GM19372 (cell line): ENCODE data around the gene CACHD1.
"Not testable (repeated sequence)": the region's sequence is repeated elsewhere in the genome, so short reads cannot be mapped to it uniquely, and the experiment has no call there.

Experiments used
- ATAC-seq: cut with Tn5 transposase; IDR thresholded peaks from one replicate; pipeline ENCODE4 v1.9.1; 2021; ENCODE audit warnings: mild to moderate bottlenecking, low read depth, moderate library complexity; ENCODE audit not compliant: unreplicated experiment

Gene CACHD1

DNA sequence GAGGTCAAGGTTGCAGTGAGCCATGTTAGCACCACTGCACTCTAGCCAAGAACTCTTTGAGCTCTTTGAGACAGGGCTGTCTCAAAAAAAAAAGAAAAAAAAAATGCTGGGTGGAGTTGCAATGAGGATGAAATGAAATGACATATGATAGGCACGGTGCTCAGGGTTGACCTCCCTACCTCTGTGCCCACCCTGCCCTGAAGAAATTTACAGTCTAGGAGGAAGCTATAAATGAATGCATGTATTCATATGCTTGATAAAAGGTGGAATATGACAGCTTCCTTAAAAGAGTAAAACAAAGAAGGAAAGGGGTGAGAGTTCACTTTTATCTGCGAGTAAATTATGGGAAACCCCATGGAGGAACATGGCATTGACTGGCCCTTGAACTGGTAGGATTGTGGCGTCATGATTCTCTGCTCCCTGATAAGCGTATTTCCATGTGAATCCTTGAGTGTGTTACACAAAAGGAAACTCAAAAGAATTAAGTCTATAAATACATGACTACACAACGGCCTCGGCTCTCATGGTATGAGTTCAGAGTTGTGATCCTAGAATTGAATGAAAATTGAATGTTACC lies 215.9 kb downstream of the CACHD1 start:
- no peak for ATAC-seq

DNA sequence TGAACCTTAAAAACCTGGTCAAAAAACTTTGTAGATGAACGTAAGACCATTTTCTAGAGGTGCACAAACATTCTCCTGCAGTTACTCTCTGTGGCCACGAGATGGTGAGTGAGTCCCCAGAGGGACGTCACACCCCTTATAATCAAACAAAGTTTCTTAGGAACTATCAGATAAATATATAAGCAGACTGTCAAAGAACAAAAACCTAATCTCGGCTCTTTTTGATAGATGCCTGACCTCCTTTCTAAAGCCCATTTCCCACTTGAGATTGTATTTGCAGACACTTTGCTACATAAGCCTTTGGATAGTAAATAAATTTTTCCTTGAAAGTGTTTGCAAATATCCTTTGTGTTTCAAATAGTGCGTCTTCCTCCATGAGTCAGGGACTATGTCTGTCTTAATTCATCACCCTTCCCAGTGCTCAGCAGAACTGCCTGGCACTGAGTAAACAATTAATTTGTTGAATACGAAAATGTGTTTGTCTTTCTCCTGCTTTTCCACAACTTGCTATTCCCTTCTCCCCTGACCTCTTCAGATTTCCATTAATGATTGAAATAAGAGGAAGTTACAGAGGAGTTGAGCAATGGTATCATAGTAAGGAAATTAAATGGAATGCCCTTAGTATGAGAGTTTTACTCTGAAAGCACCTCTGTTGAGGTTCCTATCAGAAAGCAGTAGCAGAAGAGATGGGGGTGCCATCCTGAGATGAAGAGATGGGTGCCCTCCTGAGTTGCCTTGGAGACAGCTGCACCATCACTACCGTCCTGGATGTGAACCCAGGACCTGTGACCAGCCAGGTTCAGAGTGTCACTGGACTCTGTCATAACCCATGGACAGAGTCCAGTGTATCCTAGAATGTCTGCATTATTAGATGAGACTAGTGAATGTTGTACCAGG lies 217.1 kb downstream of the CACHD1 start:
- ATAC-seq = peak; percentile 77

DNA sequence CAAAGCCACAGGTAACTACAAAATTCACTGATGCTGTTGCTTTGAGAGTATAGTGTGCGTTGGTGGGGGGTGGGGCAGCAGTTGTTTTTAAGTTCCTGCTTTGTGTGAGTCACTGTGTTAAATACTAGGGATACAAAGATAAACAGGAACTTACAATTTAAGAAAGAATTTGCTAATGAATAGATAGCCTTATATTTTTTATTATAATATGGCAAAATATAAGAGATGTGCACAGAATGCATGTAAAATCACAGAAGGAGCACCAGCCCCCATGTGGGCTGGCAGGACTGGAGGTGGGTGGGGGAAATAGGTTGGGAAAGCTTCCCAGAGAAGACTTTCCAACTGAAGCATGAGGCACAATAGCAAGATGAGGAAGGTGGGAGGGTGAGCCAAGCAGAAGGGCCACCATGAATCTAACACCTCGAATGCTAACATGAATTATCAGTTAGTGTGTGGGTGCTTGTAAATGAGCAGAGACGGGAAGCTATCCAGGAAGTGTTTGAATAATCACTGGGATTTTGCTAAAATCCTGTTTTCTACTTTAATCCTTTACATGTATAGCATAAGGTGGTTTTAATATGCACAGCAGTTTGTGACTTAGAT lies 217.9 kb downstream of the CACHD1 start:
- ATAC-seq = no peak

DNA sequence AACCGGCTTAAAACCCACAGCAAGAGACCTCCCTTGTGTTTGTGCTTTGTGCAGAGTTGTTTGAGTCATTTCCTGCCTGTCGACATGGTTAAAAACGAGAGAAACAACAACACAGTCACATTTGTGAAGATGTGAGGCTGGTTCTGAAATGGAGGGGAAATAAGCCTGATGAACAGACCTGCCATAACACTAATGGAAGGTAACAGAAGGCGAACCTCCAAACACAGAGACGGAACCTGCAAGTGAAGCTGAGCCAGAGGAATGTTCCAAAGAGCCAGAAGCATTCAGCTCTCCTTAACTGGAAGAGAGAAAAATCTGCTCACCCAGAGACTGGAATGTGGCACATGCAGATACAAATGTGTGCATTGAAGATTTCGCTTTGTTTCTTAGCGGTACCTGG lies 221.7 kb downstream of the CACHD1 start:
- no peak for ATAC-seq

DNA sequence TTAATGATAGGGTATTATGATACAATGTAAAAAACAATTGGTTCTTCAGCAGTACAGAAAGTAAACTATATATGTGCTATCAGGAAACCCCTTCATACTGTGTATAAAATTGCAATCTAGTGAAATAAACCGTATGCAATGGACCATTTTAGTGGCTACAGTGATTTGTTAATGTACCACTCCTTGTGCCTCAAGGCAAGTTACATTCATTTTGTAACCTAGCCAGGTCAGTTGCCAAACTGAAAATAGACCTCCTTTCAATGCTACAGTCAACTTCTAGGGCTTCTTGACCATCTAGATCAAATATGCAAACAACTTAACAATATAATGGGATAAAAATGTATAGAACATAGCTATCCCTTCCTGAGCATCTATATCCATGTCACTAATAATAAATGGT lies 223.0 kb downstream of the CACHD1 start:
- no peak for ATAC-seq

DNA sequence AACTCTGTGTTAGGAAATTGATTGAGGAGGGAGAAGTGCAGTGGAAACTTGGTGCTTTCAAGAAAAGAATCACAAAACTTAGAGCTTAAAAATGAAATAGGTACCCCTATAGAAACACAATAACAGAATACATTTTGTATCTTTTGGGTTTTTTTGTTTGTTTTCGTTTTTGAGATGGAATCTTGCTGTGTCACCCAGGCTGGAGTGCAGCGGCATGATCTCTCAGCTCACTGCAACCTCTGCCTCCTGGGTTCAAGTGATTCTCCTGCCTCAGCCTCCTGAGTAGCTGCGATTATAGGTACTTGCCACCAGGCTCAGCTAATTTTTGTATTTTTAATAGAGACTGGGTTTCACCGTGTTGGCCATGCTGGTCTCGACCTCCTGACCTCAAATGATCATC lies 223.5 kb downstream of the CACHD1 start:
- no peak for ATAC-seq

DNA sequence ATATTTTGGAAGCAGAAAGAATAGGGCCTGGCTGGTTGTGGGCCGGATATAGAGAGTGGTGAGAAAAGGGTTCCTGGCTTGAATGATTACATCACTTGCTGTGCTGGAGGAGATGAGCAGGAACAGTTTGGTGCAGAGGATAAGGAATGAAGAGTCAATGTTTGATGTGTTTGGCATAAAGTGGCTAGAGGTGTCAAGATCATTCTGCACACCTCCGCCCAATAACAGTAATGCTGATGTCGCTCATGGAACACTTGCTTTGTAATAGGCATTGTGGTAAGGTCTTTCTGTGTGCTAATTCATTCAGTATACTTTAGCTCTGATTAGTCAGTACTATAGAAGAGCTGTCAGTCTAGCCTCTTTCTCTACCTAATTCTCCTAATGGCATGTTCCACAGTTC lies 226.9 kb downstream of the CACHD1 start:
- ATAC-seq = no peak

DNA sequence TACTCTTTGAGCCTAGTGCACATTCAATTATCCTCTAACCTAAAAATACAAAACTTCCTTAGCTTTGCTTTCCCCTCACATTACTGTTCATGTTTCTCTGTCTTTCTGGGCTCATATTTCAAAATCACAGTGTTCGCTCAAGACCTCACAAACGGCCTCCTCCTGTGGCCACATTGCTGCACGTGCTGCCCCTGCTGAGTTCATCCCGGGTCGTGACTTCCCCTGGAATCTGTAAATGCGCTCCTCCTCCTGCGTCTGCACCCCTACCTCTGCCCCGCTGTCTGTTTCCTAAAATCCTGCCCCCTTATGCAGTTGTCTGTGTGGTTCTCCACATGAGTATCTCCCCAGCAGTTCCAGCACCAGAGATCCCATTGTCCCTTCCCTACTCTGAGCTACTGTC lies 229.4 kb downstream of the CACHD1 start:
- ATAC-seq = no peak

DNA sequence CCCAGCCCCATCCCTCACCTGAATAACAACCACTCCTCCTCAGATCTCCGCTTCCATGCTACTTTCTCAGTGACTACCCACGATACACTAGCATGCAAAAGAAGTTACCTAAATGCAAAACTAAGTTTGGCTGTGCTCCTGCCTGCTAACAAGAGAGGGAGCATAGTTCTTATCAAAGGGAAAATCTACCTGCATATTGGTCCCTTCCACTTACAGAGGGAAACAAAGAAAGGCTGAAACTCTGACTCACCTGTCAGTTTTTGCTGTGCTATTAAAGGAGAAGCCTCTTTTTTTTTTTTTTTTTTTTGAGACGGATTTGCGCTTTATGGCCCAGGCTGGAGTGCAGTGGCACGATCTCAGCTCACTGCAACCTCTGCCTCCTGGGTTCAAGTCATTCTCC lies 231.1 kb downstream of the CACHD1 start:
- ATAC-seq = no peak

DNA sequence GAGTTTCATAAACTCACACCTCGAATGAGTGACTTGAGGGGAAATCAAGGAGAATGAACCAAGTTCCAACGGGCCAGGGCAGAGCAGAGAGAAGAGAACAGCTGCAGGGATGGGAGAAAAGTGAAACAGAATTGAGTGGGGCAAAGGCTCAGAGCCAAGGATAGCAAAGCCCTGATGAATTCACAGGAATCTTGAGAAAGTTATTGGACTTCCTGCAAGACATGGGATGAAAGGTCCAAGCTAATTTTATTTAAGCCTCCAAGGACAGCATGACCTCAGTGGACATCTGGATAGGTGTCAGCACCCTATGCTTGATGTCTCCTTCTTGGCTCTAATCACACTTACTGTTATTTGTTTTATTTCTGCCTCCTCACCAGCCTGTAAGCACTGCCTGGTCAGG lies 232.0 kb downstream of the CACHD1 start:
- ATAC-seq = no peak

DNA sequence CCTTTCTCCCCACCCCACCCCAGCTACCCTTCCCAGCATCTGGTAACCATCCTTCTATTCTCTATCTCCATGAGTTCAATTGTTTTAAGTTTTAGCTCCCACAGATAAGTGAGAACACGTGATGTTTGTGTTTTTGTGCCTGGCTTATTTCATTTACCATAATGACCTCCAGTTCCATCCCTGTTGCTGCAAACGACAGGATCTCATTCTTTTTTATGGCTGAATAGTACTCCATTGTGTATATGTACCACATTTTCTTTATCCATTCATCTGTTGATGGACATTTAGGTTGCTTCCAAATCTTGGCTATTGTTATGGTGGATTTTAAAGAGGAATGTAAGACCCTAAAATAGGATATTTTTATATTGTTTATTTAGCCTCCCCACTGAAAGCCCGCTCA lies 232.7 kb downstream of the CACHD1 start:
- not testable (repeated sequence) for ATAC-seq

DNA sequence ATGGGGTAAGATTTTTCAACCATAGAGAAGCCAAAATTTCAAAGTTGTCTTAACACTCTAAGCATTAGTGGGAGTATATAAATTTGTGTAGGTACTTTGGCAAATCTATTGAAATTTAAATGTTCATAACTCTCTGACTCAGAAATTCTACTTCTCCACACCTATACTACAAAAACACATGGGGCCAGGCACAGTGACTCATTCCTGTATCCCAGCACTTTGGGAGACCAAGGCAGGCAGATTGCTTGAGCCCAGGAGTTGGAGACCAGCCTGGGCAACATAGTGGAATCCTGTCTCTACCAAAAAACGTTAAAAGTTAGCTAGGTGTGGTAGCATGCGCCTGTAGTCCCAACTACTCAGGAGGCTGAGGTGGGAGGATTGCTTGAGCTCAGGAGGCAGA lies 233.7 kb downstream of the CACHD1 start:
- ATAC-seq = no peak

DNA sequence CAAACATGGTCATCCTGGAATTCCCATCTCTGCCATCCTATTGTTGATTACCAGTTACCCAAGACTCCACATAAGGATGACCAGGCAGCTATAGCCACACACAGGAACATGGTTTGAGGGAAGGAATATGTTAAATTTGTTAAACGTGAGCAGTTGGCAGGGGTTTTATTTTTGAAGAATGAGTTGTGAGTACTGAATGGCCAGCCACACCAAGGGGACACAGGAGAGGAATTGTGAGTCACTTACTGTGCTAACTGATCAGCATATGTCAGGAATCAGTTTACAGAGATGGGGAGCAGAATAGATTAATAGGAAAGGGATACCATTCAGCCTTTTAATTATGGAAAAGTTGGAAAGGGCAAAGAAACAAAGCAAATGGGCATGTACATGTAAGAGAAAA lies 235.7 kb downstream of the CACHD1 start:
- ATAC-seq = no peak

DNA sequence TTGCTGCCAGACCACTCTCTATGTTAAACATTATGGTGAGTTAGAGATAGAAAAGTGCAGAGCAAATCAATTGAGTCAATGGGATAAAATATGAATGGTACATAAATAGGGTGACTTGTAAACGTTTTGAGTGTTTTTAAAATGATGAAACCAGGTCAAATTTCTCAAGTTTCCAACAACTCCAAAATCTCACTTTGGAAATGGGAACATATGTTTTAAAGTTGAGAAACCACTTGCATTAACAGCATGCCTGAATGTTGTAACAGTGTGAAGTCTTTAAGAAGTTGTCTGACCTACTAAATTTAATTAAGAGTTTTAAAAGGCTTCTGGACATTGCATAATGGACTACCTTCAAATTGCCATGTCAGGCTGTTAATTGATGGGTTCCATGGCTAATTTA lies 241.3 kb downstream of the CACHD1 start:
- no peak for ATAC-seq

DNA sequence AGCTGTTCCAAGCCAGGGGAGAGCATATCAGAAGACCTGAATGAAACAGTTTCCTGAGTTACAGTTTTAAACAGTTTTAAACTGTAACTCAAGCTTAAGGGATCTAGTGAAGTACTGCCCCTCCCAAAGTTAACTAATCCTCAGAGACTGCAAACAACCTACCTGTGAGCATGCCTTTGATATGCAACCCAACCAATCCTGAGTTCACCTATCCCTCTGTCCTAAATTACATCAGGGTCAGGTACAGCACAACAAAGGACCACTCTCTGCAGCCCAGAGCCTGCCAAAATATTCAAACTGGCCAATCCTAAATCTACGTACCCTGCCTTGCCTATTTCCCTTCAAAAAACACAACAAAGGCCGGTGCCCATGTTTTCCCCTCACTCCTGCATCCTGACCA lies 242.1 kb downstream of the CACHD1 start:
- ATAC-seq = no peak

DNA sequence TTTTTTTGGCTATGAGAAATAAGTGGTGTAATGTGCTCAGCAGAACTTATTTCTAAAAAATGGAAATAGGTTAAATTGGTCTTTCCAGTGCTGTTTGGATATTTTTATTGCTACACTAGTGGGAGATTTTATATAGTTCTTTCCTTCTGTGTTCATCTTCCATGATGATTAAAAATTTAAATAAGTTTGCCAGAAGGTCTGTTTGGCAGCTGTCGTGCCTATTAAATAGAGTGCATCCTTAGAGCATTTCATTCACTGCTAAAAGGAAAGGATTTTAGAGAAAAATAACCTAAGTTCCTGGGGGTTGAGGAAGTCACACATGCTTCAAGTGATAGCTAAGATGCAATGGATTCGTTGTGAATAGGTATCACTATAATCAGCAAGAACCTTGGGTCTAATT lies 245.3 kb downstream of the CACHD1 start:
- ATAC-seq = no peak

DNA sequence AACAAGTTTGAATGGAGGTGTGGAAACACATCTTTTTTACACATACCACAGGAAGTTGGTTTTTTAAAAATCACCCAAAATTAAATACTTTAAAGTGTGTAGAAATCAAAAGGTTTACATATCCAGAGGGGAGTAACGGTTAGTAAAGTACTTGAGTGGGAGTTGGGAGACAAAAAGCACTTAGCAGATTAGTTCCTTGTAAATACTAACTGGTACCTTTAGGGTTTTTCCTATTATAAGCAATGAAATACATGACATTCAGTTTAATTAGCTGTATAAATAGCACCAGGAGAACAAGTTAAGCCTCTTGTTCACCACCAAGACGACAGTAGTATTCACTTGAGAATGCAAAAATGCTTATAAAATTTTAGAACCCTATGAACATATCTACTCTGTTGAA lies 251.2 kb downstream of the CACHD1 start:
- no peak for ATAC-seq

DNA sequence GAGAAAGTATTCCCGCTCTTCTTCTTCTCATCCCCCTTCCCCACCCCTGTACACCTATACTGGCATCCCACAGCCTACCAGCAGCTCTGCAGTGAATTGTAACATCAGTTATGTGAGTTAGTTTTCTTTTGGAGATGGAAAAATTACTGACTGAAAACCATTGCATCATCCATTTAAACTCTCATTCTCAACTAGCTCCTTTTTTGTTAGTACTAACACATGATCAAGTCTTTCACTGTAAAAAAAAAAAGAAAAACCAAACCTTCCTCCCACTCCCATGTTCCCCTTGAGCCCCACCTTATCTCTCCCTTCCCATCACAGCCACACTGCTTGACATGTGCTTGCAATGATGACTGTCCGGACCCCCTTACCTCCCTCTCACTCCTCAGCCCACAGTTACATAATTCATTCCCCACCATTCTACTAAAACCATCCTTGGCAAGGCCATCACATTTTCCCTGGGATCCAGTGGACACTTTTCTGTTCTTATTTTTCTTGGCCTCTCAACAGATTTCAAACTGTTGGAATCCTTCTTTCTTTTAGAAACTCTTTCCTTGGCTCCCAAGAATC lies 251.7 kb downstream of the CACHD1 start:
- no peak for ATAC-seq

DNA sequence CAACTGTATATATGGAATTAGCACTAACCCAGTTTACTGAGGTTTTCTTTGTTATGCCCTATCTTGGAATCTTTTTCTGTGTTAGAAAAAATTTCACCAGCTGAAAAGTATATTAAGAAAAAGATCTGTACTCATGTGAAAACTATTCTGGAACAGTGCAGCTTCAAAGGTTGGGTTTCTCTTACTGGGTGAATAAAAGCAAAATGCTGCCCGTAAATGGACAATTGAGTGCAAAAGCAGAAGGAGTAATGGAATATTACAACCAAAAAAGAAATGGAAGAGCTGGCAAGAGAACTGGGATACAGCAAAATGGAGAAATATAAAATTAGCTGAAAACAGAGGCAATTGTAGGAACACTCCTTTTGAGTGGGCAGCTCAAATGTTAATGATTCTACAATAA lies 257.9 kb downstream of the CACHD1 start:
- no peak for ATAC-seq

DNA sequence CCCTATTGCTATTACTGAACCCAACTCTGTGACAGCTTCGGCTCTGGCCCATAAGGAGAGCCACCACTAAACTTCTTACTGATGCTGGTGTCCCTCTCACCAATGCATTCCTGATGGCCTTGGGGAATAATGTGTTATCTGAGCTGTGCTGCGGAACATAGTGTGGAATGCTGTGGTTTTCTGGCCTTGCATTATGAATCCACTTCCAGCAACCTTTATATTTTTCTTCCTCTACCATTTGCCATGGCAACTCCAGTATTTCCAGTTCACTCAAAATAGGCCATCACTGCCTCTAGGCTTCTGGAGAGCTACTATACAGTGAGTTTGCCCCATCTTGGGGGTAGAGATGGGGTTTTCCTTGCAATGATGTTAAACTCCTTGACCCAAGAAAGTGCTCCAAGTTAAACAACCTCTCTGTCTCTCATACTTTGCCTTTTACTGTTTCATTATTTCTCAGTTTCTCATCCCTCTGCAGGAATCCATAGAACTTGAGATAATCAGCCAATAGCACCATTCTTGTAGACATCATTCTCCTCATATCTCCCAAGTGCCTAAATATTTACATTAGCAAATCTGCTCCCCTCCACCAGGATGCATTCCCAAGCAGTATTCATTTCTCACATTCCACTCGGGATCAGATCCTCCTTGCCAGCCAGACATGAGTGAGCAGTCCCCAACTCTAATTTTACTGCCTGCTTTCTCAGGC lies 263.8 kb downstream of the CACHD1 start:
- no peak for ATAC-seq

DNA sequence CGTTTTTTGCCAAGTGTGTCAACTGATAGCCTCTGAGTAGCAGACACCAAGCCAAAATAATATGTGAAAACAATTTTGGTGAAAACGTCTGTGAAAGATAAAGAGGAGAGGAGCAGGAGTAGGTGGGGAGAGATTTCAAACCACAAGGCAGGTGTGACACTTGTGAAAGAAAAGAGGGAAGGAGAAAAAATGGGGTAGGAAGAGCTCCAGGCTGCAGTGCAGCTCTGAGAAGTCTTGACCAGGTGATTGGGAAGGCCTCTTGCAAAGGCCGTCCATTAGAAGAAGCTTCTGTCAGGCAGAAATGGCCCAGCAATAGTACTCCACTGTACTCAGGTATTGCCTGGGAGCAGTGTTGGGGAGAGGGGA lies 264.3 kb downstream of the CACHD1 start:
- no peak for ATAC-seq
